GM19395 (cell line): ENCODE measurements around the gene PWWP2B.
A peak's percentile ranks its signal among the peaks of the same experiment; 100 is the strongest.

Source experiments
- ATAC-seq: cut with Tn5 transposase; IDR thresholded peaks from one replicate; pipeline ENCODE4 v1.9.1; 2021; ENCODE audit warnings: mild to moderate bottlenecking, moderate library complexity; ENCODE audit not compliant: unreplicated experiment

The PWWP2B gene

GRCh38 chr10:132455986-132456847 is 59.2 kb downstream of the PWWP2B start:
- no peak for ATAC-seq

- ATAC-seq: no peak
Measured at GRCh38 chr10:132456881-132457280, 59.9 kb downstream of the PWWP2B start.

- no peak for ATAC-seq
Measured at GRCh38 chr10:132457328-132458070, 60.5 kb downstream of the PWWP2B start.

- no peak for ATAC-seq
Measured at GRCh38 chr10:132458071-132458585, 61.1 kb downstream of the PWWP2B start.

GRCh38 chr10:132458586-132459300 is 61.7 kb downstream of the PWWP2B start:
- peak; percentile 70 for ATAC-seq

- no peak for ATAC-seq
Measured at GRCh38 chr10:132459301-132460003, 62.5 kb downstream of the PWWP2B start.

GRCh38 chr10:132460071-132460470 is 63.1 kb downstream of the PWWP2B start:
- no peak for ATAC-seq

GRCh38 chr10:132460691-132461090 is 63.7 kb downstream of the PWWP2B start:
- ATAC-seq: no peak

- ATAC-seq: no peak
Measured at GRCh38 chr10:132461103-132461682, 64.2 kb downstream of the PWWP2B start.

GRCh38 chr10:132461683-132462231 is 64.8 kb downstream of the PWWP2B start:
- ATAC-seq: no peak

GRCh38 chr10:132462463-132463332 is 65.7 kb downstream of the PWWP2B start:
- ATAC-seq: no peak

GRCh38 chr10:132463333-132464255 is 66.6 kb downstream of the PWWP2B start:
- no peak for ATAC-seq

- ATAC-seq: no peak
Measured at GRCh38 chr10:132464256-132465192, 67.5 kb downstream of the PWWP2B start.

- no peak for ATAC-seq
Measured at GRCh38 chr10:132465193-132465888, 68.3 kb downstream of the PWWP2B start.

- ATAC-seq: no peak
Measured at GRCh38 chr10:132465889-132466519, 69.0 kb downstream of the PWWP2B start.
